ENCODE data around the gene CTDSP1.

Gene CTDSP1, protein sequence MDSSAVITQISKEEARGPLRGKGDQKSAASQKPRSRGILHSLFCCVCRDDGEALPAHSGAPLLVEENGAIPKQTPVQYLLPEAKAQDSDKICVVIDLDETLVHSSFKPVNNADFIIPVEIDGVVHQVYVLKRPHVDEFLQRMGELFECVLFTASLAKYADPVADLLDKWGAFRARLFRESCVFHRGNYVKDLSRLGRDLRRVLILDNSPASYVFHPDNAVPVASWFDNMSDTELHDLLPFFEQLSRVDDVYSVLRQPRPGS

DNA sequence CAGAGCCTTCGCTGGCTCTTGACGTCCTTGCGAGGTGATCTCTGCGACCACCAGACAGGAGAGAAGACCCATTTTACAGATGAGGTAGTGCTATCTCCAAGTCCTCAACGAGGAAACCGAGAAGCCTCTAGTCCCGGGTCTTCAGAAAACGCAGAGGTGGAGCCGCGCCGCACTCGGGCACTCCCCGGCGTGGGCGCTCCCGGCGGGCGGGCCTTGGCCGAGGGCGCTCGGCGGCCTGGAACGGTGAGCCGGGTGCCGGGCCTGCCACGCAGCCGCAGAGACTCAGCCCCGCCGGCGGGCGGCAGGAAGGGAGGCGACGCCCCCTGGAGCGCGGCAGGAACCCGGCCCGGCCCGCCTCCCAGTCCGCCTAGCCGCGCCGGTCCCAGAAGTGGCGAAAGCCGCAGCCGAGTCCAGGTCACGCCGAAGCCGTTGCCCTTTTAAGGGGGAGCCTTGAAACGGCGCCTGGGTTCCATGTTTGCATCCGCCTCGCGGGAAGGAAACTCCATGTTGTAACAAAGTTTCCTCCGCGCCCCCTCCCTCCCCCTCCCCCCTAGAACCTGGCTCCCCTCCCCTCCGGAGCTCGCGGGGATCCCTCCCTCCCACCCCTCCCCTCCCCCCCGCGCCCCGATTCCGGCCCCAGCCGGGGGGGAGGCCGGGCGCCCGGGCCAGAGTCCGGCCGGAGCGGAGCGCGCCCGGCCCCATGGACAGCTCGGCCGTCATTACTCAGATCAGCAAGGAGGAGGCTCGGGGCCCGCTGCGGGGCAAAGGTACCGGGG lies at the start of gene CTDSP1:
Gene CTDSP1 (plus strand): TSS at position 478 of the 776 bp plus-strand sequence. CDS start 223 bp downstream, at position 701.
- peak; percentile 88 for DNase-seq

DNA sequence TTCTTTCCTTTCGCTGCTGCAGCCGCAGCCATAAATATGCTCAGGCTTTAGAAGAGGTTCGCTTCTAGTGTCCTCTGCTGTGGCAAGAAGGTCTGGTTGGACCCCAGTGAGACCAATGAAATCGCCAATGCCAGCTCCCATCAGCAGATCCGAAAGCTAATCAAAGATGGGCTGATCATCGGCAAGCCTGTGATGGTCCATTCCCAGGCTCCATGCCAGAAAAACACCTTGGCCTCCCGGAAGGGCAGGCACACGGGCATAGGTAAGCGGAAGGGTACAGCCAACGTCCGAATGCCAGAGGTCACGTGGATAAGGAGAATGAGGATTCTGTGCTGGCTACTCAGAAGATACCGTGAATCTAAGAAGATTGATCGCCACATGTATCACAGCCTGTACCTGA lies 45.6 kb upstream of the CTDSP1 start:
- DNase-seq = no peak

DNA sequence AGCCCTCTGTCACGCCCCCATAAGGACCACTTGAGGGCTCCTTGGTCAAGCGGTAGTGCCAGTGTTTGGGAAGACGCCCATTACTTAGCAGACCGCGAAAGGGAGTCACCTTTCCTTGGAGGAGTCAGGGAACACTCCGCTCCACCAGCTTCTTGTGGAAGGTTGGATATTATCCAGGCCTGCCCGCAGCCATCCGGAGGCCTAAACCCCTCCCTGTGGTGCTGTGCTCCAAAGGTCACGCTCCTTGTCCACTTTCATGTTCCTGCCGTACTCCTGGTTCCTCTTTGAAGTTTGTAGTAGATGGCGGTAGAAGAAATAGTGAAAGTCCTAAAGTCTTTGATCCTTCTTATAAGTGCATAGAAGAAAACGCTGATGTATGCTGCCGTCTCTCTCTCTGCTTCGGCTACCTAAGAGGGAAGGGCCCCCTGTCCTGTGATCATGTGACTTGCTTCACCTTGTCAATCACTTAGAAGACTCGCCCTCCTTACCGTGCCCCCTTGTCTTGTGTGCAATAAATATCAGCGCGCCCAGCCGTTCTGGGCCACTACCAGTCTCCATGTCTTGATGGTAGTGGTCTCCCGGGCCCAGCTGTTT lies 44.7 kb upstream of the CTDSP1 start:
- no peak for DNase-seq

DNA sequence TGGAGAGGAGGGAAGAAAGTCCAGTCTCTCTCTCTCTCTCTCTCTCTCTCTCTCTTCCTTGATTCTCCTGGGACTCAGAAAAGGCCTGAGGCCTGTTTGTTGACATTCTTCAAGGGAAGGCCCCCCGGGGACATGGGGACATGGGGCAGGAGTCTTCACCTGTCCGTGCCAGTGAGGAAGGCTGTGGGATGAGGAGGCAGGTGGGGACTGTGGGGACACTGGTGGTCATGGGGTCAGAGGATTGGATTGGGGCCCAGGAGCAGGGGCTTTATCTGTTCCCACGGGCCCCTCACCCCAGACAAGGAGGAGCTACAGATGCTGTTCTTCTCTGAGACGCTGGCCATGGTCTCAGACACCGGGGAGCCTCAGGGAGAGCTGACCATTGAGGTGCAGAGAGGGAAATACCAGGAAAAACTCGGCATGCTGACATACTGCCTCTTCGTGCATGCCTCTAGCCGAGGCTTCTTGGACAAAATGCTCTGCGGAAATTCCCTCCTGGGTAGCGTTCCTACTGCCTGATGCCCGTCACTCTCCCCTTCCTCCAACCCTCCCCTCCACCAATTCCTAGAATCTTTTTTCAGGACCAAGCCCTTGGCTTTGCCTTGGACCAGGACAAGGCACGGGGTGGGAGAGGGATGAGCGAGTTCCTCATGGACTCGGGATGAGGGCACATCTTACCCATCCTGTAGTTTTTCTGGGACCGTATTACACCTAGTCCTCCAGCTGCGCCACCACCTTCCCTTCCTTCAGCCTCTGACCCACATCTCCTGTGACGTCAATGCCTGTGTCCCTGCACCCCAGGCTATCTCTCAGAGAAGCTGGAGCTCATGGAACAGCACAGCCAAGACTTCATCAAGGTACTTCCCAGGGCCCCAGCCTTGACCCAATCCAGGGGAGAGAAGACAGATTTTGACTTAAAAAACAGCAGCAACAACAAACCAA lies 42.2 kb upstream of the CTDSP1 start:
- DNase-seq = no peak

DNA sequence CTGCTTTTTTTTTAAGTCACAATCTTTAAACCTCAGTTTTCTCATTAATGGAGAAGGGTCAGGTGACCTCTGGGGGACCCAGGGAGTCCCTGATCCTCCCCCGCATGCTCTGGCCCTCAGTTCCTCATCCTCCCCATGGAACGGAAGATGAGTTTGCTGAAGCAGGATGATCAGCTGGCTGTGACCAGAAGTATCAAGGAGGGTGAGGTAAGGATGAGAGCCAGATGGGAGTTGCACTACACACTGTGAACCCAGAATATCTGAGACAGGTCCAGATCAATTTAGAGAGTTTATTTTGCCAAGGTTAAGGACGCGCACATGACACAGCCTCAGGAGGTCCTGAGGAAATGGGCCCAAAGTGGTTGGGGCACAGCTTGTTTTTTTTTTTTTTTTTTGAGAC lies 39.2 kb upstream of the CTDSP1 start:
- no peak for DNase-seq

DNA sequence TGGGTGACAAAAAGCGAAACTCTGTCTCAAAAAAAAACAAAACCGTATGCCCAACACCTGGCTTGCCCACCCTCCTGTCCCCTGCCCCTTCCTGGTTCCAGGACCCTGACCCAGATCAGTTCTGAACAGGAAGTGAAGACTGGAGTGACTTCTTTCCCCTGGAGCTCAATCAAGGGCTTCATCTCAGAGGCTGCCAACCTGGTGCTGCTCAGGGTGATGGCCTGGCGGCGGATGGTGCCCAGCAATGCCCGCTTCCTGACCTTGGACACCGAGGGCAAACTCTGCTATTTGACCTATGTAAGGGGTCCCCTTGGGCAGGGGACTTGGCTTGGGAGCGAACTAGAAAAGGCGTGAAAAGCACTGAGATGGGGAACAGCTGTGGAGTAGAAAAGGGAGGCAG lies 37.1 kb upstream of the CTDSP1 start:
- no peak for DNase-seq

DNA sequence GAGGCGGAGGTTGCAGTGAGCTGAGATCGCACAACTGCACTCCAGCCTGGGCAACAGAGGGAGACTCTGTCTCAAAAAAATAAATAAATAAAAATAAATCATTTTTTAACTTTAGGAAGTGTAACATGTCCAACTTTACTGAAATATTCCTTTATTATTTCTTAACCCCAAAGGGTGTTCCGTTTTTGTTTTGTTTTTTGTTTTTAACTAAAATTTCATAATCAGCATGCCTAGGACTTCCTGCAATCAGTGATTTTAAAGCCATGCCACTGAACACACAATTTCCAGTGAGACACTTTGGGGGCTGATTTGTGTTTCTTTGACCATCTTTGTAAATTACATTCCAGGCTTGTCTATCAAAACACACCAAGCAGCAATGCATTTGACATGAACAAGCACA lies 35.9 kb upstream of the CTDSP1 start:
- DNase-seq = no peak

DNA sequence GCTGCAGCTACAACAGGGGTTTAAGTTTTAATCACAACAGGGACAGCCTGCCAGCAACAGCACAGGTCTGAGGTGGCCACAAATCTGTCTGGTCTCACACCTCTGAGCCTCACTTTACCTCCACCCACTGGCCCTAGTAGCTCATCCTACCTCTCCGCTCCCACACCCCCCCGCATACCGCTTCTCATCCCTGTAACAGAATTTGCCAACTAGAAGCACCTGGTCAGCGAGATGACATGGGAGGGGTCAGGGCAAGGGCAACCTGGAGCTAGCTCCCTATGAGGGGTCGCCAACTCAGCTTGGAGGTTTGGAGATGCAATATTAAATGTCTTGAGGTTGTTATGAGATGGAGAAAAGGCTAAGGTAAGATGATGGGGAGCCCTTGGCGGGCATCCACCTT lies 35.5 kb upstream of the CTDSP1 start:
- DNase-seq = no peak

DNA sequence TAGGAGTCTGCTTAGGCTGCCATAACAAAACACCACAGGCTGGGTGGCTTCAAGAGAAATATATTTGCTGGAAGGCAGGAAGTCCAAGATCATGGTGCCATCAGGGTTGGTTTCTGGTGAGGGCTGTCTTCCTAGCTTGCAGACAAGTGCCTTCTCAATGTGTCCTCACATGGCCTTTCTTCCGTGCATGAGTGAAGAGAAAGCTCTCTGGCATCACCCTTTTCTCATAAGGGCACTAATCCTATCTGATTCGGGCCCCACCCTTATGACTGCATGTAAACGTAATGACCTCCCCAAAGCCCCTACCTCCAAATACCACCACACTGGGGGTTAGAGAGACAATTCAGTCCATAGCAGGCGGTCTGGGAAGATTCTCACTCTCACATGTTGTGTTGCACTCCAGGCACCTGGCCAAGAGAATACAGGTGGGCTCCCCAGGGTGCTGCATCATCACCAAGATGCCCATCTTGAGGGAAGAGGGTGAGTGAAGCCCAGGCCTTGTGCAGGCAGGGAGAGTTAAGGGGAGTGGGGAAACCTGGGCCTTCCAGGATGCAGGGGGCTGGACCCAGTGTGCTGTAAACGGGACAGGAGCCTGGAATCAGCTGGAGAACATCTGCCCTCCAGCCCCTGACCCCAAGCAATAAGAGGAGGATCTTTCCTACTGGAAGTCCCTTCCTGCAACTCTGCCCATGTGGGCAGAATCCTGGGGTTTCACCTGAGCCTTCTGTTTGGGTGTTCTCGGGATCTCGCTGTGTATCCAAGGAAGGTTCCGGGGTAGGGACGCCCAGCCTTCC lies 32.9 kb upstream of the CTDSP1 start:
- DNase-seq = no peak

DNA sequence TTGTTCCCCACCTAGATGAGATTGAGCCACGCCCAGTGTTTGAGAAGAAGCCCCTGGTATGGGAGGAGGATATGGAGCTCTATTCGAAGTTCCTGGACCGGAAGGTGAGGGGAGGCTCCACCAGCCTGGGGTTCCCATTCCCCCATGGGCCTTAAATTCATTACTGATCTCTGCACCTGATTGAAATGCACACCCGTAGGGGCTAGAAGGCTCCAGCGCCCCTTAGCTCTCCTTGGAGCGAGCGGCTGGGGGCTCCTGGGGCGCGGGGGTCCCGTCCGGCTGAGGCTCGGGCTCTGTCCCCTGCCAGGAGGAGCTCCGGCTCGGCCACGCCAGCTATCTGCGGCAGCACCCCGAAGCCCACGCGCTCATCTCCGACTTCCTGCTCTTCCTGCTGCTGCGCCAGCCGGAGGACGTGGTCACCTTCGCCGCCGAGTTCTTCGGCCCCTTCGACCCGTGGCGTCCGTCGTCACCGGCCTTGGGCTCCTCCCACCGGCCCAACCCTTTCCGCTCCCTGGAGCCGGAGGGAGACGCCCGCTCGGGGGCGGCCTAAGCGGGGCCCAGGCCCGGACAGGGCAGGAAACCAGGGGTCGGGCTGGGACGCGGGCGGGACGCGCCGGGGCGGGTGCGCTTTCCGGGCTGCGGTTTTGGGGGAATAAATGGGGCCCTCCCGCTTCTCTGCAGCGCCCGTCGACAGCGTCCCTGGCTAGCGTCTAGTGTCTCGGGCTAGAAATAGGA lies 32.1 kb upstream of the CTDSP1 start:
- DNase-seq = peak; percentile 58

DNA sequence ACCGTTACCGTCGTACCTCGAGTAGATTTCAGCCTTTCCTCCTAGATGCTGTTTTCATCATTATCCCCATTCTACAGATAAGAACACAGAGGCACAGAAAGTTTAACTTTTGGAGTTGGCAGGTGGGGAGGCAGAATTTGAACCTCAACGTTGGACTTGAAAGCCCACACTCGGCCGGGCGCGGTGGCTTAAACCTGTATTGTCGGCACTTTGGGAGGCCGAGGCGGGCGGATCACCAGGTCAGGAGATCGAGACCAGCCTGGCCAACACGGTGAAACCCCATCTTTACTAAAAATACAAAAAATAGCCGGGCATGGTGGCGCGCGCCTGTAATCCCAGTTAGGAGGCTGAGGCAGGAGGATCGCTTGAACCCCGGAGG lies 31.5 kb upstream of the CTDSP1 start:
- no peak for DNase-seq

DNA sequence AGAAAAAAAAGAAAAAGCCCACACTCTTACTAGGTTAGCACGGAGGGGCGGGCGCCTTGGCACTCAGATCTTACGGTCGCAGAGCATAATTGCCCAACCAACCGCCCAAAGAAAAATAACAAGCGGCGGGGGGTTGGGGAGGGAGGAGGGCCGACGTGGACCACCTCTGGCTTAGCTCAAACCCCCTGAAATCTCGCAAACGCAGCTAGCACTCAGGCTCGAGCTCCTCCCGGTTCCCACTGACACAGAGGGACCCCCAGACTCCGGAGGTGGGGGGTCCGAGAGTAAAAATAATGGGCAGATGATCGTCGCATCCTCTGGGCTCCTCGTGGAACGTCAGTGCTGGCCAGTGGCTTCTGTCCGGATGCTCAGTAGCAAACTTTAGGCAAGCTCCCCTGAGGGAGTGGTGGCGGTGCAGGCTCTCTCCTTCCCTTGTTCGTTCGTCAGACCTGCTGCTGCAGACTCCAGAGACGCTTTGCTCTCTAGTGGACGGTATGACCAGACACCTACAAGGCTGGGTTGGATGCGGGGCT lies 31.0 kb upstream of the CTDSP1 start:
- DNase-seq = no peak

DNA sequence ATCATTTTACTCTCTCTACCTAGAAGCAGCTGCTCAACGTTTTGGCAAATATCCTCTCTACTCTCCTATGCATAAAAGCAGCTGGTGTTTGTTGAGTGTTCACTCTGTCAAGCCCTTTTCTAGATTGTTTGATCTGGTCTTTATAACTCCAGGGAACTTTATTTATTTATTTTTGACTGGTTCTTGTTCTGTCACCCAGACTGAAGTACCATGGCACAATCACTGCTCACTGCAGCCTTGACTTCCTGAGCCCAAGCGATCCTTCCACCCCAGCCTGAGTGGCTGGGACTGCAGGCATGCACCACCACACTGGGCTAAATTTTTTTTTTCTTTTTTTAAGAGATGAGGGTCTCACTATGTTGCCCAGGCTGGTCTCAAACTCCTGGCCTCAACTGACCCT lies 30.3 kb upstream of the CTDSP1 start:
- no peak for DNase-seq

DNA sequence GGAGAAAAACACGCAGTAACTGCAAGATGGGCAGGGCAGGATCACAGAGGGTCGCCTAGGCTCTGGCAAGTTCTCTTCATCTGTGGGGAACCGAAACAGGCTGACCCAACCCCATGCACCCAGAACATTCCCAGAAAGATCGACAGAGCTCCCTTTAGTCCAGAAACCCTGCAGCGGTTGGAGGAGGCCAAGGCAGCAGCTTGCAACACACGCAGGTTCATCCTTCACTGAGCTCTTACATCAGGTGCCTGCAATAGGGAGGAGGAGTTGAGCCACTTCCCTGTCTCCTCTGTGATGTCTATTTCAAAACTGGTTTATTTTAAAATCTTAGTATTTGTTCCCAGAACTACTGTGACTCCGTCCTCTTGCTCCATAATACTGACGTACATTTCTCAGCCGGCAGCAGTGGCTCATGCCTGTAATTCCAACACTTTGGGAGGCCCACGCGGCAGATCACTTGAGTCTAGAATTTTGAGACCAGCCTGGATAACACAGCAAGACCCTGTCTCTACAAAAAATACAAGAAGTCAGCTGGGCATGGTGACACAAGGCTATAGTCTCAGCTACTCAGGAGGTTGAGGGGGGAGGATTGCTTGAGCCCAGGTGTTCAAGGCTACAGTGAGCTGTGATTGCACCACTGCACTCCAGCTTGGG lies 29.1 kb upstream of the CTDSP1 start:
- DNase-seq = no peak

DNA sequence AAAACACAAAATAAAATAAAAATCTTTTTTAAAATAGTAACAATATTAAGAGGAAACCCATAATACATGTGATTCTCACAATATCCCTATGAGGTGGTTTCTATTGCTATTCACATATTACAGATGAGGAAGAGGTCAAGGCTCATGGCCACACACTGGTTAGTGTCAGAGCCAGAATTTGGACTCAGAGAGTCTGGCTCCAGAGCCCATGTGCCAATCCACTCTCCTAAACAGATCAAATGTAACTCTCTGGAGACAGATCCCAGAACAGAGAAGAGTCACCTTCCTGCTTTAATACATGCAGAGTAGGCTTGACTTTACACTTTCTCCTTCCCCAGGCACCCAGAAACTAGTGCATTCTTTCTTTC lies 27.7 kb upstream of the CTDSP1 start:
- DNase-seq = no peak

DNA sequence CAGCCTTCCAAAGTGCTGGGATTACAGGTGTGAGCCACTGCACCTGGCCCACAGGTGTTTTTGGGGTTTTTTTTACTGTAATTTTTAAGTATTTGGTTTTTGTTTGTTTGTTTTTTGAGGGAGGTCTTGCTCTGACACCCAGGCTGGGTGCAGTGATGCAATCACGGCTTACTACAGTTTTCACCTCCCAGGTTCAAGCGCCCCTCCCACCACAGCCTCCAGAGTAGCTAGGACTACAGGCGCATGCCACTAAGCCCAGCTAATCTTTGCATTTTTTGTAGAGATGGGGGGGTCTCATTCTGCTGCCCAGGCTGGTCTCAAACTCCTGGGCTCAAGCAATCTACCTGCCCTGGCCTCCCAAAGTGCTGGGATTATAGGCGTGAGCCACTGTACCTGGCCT lies 24.9 kb upstream of the CTDSP1 start:
- no peak for DNase-seq

DNA sequence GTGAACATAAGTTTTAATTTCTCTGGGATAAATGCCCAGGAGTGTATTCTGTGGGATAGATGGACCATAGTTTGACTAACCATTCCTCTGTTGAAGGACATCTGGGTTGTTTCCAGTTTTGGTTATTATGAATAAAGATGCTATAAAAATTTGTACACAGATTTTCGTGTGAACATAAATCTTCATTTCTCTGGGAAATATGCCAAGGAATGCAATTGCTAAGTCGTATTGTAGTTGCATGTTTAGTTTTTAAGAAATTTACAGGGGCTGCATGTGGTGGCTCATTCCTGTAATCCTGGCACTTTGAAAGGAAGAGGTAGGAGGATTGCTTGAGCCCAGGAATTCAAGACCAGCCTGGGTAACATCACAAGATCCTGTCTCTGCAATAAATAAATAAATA lies 24.5 kb upstream of the CTDSP1 start:
- no peak for DNase-seq

DNA sequence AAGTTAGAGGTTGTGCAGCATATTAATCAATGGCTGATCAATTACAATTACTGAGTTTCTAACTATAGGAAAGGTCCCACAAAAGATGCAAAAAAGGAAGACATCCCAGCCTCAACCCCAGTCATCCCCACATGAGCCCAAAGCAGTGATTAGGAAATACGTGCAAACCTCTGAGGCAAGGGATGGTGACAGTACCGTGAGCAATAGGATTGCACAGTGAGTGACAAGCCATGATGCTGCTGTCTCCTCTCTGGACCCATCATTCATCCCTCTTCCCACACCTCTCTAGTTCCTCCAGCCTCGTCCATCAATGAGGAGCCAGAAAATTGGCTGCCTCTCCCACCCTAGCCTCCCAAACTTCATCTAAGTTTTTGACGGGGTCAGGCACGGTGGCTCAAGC lies 21.6 kb upstream of the CTDSP1 start:
- DNase-seq = no peak

DNA sequence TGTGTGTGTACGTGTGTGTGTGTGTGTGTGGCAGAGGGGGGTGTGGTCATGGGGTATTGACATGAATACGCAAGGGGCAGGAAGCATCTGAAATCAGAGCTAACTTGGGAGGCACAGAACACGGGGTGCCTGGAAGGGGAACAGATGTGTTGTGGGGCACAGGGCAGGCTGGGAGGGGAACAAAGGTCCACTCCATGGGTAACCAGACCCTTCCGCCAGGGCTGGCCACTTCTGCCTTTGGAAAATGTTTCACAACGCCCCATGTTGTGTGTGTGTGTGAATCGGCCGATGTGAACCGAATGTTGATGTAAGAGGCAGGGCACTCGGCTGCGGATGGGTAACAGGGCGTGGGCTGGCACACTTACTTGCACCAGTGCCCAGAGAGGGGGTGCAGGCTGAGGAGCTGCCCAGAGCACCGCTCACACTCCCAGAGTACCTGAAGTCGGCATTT lies 17.7 kb upstream of the CTDSP1 start, which contains the start of gene SLC11A1:
Gene SLC11A1 (plus strand): TSS at position 358 of the 451 bp plus-strand sequence. CDS start 96 bp downstream, outside the sequence.
- no peak for DNase-seq

DNA sequence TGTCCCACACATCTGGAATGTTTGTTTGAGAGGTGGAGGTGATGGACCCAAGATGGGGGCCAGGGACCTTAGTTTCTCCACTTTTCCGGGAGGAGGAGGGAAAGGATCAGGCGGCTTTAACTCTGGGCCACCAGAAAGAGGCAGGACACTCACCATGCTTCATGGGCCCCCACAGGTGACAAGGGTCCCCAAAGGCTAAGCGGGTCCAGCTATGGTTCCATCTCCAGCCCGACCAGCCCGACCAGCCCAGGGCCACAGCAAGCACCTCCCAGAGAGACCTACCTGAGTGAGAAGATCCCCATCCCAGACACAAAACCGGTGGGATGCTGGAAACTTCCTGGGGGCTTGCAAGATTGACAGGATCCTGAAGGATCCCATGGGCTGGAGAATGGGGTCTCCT lies 16.9 kb upstream of the CTDSP1 start:
- DNase-seq = no peak

All from KG1 (cell line).